ENCODE measurements around the gene FBXL16. TPM values are rescaled to one million over a fixed set of nuclear protein-coding genes. Genes with fewer than 3 reads are reported as not detected.

The FBXL16 gene
- total RNA-seq, 1 donor from 2014 or later, result 0.75 TPM

GRCh38 chr16:680967-681745 lies 24.4 kb downstream of the FBXL16 start:
- ChIA-PET POLR2A (interaction anchor here (0.8 to 4.5 kb wide), 6 partner anchors 9 to 740 kb away, joined by 4 to 41 read pairs (median 12); partner anchors contain the start of genes CHTF18, METTL26, RHOT2 and RPUSD1), CTCF (interaction anchor here (1.2 kb wide), 1 partner anchor 13 kb away, joined by 3 read pairs; the partner anchor contains the start of gene RHOT2)
- H3K9me3 Mint-ChIP-seq, result no peaks in the 10 kb centered on the region
- peaks cover 4% of the 10 kb centered on the region for H3K27me3 Mint-ChIP-seq
- no peak for TF ChIP-seq CTCF (IDR thresholded peaks at IDR 0.05)
- H3K27ac Mint-ChIP-seq, result peak overlapping the region; percentile 53
- peaks cover 41% of the 10 kb centered on the region for H3K4me1 Mint-ChIP-seq
- peak overlapping the region; percentile 87 for H3K4me3 Mint-ChIP-seq
- ATAC-seq (ENCODE audit: low read depth) (no peak), DNase-seq (no peak)
- H3K36me3 Mint-ChIP-seq (ENCODE audit: low read depth), result peaks cover 26% of the 10 kb centered on the region
- intact Hi-C loops (cut with micrococcal nuclease), result loop anchor here (1.0 kb wide), 1 partner anchor 13 kb away; the partner anchor contains the start of gene RHOT2

- Mint-ChIP-seq H3K9me3 (no peaks in the 10 kb centered on the region), H3K27me3 (peaks cover 4% of the 10 kb centered on the region), H3K4me1 (peaks cover 38% of the 10 kb centered on the region), H3K4me3 (peak overlapping the region; percentile 87), H3K36me3 (ENCODE audit: low read depth) (peaks cover 25% of the 10 kb centered on the region), H3K27ac (peak overlapping the region; percentile 35)
- no peak for DNase-seq
- no peak for TF ChIP-seq CTCF (IDR thresholded peaks at IDR 0.05)
- CTCF ChIA-PET, result no interaction called here
- intact Hi-C loops (cut with micrococcal nuclease), result loop anchor here (1.0 kb wide), 1 partner anchor 12 kb away; the partner anchor contains the start of gene RHOT2
- POLR2A ChIA-PET, result interaction anchor here (0.8 to 4.5 kb wide), 7 partner anchors 9 to 741 kb away, joined by 4 to 41 read pairs (median 10); partner anchors contain the start of genes CHTF18, METTL26, RHOT2 and RPUSD1
- ATAC-seq (ENCODE audit: low read depth), result no peak
Measured at GRCh38 chr16:680625-680945, 25.0 kb downstream of the FBXL16 start.

- Mint-ChIP-seq H3K36me3 (ENCODE audit: low read depth) (peaks cover 25% of the 10 kb centered on the region), H3K27me3 (peaks cover 6% of the 10 kb centered on the region), H3K4me1 (peaks cover 42% of the 10 kb centered on the region), H3K27ac (peak within 1 kb of the TSS; percentile 86), H3K9me3 (no peaks in the 10 kb centered on the region), H3K4me3 (peak within 1 kb of the TSS; percentile 87)
- CTCF ChIA-PET, result no interaction called here
- ATAC-seq (ENCODE audit: low read depth) (peak; percentile 72), DNase-seq (peak; percentile 88)
- TF ChIP-seq CTCF (IDR thresholded peaks at IDR 0.05), result no peak
- intact Hi-C loops (cut with micrococcal nuclease), result loop anchor here (1.0 to 2.0 kb wide), 2 partner anchors 12 to 19 kb away; partner anchors contain the start of gene RHOT2
- POLR2A ChIA-PET, result interaction anchor here (0.8 to 4.5 kb wide), 8 partner anchors 10 to 741 kb away, joined by 3 to 41 read pairs (median 8); partner anchors contain the start of genes CHTF18, DECR2, METTL26 and RHOT2
Measured at GRCh38 chr16:679814-680624, 25.6 kb downstream of the FBXL16 start, which contains the start of gene STUB1. STUB1 (plus strand) TSS chr16:680410; CDS start chr16:680526, 116 bp downstream.

GRCh38 chr16:678858-679813 lies 26.5 kb downstream of the FBXL16 start:
- peak; percentile 5 for ATAC-seq (ENCODE audit: low read depth)
- Mint-ChIP-seq H3K36me3 (ENCODE audit: low read depth) (peaks cover 24% of the 10 kb centered on the region), H3K27me3 (peaks cover 9% of the 10 kb centered on the region), H3K4me1 (peaks cover 41% of the 10 kb centered on the region), H3K9me3 (no peaks in the 10 kb centered on the region), H3K4me3 (peak overlapping the region; percentile 84), H3K27ac (no peak overlapping the region)
- no peak for TF ChIP-seq CTCF (IDR thresholded peaks at IDR 0.05)
- intact Hi-C loops (cut with micrococcal nuclease), result loop anchor here (2.0 kb wide), 1 partner anchor 18 kb away; no protein-coding TSS in a partner anchor
- CTCF ChIA-PET, result interaction anchor here (1.2 kb wide), 1 partner anchor 11 kb away, joined by 3 read pairs; the partner anchor contains the start of gene RHOT2
- DNase-seq, result no peak
- POLR2A ChIA-PET, result interaction anchor here (1.0 to 4.5 kb wide), 3 partner anchors 10 to 277 kb away, joined by 3 to 41 read pairs (median 31); partner anchors contain the start of genes DECR2, RHOT2 and WDR24
